ENCODE data around the gene PLXNB1.
"Not testable (repeated sequence)": the region's sequence is repeated elsewhere in the genome, so short reads cannot be mapped to it uniquely, and the experiment has no call there.

Gene PLXNB1

DNA sequence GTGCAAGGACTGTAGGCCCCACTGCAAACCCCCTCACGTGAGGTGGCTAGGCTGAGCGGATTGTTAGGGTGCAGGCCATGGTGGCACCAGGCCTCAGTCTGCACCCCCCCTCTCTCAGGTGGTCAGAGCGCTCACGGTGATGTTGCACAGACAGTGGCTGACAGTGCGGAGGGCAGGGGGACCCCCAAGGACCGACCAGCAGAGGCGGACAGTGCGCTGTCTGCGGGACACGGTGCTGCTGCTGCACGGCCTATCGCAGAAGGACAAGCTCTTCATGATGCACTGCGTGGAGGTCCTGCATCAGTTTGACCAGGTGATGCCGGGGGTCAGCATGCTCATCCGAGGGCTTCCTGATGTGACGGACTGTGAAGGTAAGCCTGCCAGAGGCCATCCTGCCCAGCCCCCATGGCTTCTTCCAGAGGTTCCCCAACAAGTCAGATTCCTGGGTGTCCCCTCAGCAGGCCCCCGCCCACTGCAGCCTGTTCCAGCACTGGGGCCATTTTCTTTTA is 34.9 kb upstream of the PLXNB1 start:
- DNase-seq (ENCODE audit: low read depth in 2 of 2), result no peak

DNA sequence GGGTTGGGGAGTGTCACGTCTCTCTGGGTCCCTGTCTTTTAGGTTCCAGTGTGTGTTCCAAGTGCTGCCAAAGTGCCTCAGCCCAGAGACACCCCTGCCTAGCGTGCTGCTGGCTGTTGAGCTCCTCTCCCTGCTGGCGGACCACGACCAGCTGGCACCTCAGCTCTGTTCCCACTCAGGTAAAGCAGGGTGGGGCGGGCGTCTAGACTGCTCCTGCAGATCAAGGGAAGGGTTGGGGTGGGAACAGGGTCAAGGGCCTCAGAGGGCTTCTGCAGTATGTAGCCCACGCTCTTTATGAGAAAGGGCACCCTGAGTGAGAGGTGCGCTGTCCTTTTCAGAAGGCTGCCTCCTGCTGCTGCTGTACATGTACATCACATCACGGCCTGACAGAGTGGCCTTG is 33.8 kb upstream of the PLXNB1 start:
- DNase-seq (ENCODE audit: low read depth in 2 of 2), result no peak

DNA sequence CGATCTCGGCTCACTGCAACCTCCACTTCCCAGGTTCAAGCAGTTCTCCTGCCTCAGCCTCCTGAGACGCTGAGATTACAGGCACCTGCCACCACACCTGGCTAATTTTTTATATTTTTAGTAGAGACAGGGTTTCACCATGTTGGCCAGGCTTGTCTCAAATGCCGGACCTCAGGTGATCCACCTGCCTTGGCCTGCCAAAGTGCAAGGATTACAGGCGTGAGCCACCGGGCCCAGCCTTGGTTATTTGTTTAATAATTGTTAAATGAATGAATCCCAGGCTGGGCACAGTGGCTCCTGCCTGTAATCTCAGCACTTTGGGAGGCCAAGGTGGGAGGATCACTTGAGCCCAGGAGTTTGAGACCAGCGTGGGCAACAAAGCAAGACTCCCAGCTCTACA is 31.9 kb upstream of the PLXNB1 start:
- not testable (repeated sequence) for DNase-seq (ENCODE audit: low read depth in 2 of 2)

DNA sequence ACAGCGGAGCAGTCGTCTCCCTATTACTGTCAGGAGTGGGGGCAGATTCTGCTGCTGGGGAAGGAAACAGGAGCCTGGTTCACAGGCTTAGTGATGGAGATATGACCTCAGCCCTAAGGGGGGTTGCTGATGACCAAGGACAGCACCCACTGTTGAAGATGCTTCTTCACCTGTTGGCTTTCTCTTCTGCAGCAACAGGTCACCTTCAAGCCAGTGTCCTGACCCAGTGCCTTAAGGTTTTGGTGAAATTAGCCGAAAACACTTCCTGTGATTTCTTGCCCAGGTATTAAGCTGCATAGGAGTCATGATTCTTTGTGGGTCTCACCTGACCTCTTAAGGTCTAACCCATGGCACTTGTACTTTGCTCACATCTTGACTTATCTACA is 30.6 kb upstream of the PLXNB1 start:
- DNase-seq (ENCODE audit: low read depth in 2 of 2), result no peak

DNA sequence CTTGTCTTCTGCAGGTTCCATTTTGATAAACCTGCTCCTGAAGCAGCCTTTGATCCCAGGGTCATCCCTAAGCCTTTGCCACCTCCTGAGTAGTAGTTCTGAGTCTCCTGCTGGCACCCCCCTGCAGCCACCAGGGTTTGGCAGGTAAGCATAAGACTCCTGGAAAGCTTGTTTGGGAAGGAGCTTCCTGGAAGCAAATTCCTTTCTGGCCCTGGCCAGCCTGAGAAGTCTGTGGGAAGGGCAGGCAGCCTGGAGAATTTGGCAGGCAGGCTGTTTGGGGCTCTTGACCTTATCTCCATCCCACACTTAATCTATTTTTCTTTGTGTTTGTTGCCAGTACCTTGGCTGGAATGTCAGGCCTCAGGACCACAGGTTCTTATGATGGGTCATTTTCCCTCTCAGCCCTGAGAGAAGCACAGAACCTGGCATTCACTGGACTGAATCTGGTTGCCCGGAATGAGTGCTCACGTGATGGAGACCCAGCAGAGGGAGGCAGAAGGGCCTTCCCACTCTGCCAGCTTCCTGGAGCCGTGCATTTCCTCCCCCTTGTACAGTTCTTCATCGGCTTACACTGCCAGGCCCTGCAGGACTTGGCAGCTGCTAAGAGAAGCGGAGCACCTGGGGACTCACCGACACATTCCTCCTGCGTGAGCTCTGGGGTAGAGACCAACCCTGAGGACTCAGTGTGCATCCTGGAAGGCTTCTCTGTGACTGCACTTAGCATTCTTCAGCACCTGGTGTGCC is 30.1 kb upstream of the PLXNB1 start:
- no peak for DNase-seq (ENCODE audit: low read depth in 2 of 2)

DNA sequence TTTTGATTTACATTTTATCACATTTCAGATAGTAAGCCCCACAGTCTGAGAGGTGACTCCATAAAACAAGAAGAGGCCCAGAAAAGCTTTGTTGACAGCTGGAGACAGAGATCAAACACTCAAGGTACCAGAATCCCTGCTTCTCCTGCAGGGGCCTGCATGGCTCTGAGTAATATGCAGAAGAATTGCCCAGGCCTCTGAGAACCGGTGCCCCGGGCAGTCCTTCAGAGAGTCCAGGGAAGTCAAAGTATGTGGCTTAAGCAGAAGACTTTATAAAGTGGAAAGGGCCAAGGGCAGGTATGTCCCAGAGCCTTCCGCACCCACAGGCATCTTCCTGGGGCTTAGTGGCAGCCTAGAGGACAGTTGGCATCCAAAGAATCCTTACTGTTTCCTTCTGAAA is 29.4 kb upstream of the PLXNB1 start:
- no peak for DNase-seq (ENCODE audit: low read depth in 2 of 2)

DNA sequence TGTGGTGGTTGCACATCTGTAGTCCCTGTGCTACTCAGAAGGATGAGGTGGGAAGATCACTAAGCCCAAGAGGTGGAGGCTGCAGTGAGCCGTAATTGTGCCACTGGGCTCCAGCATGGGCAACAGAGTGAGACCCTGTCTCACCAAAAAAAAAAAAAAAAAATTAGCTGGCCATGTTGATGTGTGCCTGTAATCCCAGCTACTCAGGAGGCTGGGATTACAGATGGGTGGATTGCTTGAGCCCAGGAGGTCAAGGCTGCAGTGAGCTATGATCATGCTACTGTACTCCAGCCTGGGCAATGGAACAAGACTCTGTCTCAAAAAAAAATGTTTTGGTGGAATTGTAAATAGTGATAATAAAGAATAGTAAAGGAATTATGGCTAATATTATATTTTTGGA is 26.6 kb upstream of the PLXNB1 start:
- no peak for DNase-seq (ENCODE audit: low read depth in 2 of 2)

DNA sequence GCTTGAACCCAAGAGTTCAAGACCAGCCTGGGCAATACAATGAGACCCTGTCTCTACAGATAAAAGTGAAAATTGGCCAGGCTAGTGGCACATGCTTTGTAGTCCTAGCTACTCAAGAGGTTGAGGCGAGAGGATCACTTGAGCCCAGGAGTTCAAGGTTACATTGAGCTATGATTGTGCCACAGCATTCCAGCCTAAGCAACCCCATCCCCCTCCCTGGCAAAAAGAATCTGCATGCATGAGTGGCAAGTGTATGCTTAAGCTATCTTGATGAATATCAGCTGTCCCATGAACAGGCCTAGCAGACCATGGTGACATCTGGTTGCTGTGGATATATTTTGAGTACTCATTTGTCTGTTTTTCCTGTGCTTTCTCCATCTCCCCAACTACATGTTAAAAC is 21.4 kb upstream of the PLXNB1 start:
- no peak for DNase-seq (ENCODE audit: low read depth in 2 of 2)

DNA sequence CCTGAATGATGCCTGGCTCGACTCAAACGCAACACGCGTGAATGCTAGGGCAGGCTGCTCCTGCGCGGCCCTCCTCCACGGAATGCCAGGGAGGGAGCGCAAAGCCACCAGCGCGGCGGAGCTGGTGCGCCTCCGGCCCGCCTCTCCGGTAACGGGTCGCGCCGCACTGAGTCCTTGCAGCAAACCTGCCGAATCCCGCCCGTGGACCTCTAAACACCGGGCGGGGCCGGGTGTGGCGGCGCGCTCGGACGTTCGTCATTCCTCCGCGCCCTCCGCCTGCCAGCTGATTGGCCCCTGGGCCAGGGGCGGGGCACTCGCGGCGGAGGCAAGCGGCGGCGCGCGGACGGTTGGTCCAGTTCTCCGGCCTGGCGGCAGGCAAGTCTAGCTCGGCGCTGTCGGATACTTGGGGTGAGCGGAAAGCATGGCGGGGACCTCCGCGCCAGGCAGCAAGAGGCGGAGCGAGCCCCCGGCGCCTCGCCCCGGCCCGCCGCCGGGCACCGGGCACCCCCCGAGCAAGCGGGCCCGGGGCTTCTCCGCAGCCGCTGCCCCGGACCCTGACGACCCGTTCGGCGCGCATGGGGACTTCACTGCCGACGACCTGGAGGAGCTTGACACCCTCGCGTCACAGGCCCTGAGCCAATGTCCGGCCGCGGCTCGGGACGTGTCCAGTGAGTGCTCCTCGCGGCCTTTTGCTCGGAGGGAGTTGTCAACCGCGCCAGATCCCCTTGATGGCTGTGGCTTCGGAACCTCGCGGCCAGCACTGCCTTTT is 16.7 kb upstream of the PLXNB1 start, which contains the start of gene ATRIP:
Gene ATRIP, plus strand, starts transcription at position 313 of the 769 bp plus-strand sequence. Its CDS starts 109 bp downstream, at position 422.
- DNase-seq (ENCODE audit: low read depth in 2 of 2), result peak; percentile 79 to 81

DNA sequence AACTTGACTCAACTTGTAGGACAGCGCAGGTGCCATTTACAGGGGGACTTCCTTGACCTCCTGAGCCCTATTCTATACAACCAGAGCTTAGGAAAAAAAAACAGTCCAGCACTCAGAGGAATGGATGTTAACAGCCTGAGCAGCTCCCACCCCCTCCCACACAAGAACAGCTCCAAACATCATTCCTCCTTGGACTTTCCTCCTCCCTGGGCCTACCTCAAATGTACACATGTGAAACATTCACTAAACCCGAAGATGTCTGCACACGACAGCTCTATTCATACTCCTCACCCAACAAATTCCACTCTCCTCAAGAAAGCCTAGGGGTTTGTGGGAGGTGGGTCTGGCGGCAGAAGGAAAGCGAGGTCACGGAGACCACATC is 16.1 kb upstream of the PLXNB1 start:
- DNase-seq (ENCODE audit: low read depth in 2 of 2), result no peak

DNA sequence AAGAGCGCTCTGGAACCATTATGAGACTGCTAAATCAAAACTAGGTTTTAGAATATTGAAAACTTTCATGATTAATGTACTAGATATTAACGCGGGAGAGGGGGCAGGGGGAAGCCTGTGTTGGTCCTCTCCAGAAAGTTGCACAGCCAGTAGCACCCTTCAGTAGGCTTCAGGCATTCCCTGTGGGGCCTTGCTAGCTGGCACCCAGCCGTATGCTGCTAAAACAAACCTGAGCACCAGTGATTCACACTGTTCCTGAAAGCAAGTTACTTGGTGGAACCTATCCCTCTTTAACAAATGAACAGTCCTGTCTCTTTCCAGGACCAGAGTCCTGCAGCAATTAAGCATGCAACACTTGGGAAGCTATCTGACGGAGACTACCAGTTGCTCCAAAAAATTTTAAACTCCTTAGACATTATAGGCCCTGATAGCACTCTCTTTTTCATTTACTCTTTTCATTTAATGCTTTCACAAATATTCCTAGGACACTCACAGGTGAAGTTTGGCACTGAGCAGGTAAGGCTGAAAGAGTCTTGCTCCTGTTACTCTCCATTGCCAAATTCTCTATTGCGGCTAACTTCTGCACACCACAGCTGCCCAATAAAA is 15.5 kb upstream of the PLXNB1 start:
- no peak for DNase-seq (ENCODE audit: low read depth in 2 of 2)

DNA sequence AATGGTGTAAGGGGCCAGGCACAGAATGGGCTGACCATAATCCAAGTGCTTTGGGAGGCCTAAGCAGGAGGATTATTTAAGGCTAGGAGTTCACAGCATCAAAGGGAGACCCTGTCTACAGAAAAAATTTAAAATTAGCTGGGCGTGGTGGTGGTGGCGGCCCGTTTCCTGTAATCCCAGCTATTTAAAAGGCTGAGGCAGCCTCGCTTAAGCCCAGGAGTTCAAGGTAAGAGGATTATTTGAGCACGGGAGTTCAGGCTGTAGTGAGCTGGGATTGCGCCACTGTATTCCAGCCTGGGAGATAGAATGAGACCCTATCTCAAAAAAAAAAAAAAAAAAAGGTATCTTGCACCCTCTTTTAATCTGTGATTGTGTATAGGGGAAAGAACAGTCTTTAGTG is 12.1 kb upstream of the PLXNB1 start:
- DNase-seq (ENCODE audit: low read depth in 2 of 2), result no peak

DNA sequence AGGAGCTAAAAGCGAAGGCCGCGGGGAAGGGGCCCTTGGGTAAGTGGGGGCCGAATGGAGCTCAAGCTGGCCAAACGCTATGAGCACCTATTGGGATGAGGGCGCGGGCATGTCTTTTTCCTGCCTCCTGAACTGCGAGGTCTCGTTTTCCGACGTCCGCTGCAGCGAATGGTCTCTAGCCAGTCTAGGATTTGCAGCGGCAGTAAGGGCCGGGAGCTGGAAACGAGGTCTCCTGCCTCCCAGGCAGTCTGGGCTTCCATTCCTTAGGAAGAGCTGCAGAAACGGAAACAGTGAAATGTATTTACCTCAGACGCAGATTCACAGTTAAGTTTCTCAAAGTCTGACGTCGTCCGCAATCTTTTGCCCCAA is 10.7 kb upstream of the PLXNB1 start:
- no peak for DNase-seq (ENCODE audit: low read depth in 2 of 2)

DNA sequence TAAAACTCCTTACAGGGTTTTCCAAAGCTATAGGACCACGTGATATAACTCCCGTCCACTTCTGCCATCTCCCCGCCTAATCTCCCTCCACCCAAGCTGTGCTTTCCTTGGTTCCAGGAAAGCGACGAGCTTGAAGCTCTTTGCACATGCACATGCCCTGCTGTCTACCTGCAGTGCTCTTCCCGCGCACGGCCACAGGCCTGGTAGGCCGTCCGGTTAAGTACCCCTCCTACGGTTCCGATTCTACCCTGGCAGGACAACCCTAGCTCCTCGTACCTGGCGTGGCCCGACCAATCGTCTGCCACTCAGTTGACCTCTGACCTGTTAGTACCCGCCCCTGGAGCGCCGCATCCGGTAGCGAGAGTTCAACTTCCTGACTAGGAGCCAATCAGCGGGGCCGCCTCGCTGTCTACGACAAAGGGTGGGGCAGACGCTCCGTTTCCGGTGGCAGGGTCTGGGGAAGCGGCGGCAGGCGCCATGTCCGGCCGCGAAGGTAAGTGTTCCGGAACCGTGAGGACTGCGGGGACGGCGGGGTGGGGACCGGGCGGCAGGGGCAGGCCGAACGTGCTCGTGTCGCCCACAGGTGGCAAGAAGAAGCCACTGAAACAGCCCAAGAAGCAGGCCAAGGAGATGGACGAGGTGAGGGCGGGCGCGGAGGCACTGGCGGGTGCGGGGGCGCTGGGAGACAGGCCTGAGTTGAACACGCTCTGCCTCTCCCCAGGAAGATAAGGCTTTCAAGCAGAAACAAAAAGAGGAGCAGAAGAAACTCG is 10.1 kb upstream of the PLXNB1 start, which contains the start of the genes CCDC51 and TMA7:
Gene CCDC51, minus strand, starts transcription at position 300 of the 770 bp plus-strand sequence. CDS start 4,991 bp downstream, outside the sequence.
Gene TMA7, plus strand, starts transcription at position 438 of the 770 bp plus-strand sequence. Its CDS starts 40 bp downstream, at position 478.
- DNase-seq (ENCODE audit: low read depth in 2 of 2), result peak; percentile 96 to 98

DNA sequence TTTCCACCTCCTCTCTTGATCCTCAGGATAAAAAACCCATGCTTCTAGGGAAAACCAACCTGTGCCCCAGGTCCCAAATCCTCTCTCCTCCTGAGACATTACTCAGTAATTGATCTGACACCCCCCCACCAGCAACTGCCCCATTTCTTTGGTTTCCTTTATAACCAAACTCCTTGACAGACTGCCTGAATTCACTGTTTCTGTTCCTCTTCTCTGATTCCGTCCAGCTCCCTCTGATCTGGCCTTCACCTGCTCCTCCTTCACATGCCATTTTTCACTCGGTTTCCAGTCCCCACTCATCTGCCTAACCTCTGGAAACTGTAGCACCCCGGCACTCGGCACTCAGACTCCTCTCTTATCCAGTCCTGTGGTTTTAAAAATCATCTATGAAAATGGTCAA is 7.9 kb upstream of the PLXNB1 start:
- DNase-seq (ENCODE audit: low read depth in 2 of 2), result no peak

DNA sequence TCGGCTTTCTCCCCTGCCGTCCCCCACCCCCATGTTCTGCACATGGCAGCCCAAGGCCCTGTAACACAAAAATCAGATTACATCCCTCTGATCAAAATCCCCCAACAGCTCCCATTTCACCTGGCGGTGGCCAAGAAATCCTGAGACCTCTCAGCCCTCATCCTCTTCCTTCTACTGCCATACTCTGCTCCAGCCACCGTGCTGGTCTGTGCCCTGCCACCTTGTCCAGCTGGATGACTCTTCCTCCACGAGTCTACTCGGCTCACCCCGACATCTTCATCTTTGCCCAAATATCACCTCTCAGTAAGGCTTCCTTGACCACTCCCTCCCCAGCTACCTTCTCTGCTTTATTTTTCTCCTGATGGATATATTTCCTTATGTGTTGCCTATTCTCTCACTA is 7.0 kb upstream of the PLXNB1 start:
- no peak for DNase-seq (ENCODE audit: low read depth in 2 of 2)

DNA sequence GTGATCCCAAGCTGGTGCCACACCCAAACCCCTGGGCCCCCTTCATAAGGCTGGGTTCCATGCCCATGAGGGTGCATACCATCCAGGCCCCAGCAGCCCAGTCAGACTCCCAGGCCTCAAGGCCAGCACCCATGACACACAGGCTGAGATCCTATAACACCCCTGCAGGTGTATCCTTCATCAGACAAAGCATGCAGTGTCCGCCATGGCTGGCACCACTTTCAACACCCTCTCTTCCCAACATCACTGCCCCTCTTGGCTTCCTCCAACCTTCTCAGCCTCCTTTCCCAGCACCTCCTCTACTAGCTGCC is 6.5 kb upstream of the PLXNB1 start:
- no peak for DNase-seq (ENCODE audit: low read depth in 2 of 2)

DNA sequence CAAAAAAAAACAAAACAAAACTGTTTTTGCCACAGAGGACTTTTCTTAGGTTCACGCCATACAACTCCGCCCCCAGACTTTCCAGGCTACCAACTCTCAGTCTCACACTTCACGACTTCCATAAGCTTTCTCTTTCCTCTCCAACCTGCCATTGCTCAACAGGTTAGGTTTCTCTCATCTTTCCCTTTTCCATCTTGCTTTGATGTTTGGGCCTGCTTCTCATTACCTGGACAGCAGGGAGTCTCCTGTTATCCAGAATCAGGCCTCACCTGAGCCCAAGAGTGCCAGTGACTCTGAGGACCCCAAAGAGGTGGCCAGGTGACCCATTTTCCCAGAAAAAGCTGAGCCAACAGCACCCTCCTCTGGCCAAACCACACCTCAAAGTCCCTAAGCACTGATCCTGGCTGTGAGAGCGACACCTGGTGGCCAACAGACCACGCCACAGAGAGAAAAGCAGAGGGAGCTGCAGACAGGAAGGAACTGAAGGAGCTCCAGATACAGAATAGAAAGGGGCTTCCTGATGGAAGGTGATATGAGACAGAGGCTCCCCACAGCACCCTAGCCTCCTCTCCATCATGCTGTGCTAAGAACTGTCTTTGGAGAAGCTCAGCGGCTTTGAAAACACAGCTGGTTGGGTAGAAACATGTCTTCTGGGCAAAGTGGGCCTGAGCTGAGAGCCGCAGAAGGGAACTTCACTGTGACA is 6.0 kb upstream of the PLXNB1 start:
- peak; percentile 71 to 80 for DNase-seq (ENCODE audit: low read depth in 2 of 2)

DNA sequence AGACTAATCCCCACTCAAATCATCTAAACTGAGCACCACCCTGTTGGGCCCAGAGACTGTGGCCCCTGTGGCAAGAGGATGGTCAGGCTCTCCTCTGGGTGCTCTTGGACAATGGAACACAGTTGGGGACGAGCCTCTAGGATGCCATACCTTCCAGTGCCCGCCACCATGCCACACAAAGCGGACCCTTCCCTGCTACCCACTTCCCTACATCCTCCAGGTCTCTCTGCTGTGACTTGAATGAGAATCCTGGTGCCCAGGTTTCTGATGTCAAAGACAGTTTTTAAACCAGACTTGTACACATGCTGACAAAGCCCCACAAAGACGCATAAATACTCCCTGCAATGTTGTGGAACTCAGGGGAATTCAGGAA is 5.3 kb upstream of the PLXNB1 start:
- DNase-seq (ENCODE audit: low read depth in 2 of 2), result no peak

DNA sequence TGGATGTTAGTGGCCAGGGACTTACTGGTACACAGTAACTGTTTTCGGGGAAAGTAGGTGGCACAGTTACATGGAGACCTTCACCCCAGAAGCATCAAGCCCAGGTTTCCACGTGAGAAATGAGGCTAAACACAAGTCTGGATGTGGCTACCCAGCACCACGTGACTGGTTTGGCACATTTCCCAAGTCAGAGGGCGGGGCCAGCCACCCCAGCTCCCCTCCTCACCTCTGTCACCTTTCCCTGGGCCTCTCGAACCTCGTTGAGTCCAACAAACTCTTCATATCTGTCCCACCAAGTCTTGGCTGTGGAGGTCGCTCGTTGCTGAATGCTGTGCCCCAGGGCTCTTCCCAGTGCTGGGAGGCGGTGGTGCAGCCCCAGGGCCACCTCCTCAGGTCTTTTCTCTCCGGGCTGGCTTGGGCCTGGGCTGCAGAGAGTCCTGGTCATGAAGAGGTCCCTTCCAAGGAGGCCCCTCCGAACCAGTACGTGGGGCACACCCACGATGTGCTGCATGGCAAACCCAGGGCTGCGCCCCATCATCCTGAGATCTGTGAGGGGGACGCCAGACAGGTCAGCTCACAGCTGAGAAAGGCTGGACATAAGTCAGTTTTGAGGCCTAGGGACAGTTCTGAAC is 4.8 kb upstream of the PLXNB1 start:
- no peak for DNase-seq (ENCODE audit: low read depth in 2 of 2)

Measured in activated CD4-positive, alpha-beta T cell treated with anti-CD3 and anti-CD28 coated beads for 24 hours (primary cell).